ENCODE measurements around the gene DDRGK1.

DDRGK1 gene

DNA sequence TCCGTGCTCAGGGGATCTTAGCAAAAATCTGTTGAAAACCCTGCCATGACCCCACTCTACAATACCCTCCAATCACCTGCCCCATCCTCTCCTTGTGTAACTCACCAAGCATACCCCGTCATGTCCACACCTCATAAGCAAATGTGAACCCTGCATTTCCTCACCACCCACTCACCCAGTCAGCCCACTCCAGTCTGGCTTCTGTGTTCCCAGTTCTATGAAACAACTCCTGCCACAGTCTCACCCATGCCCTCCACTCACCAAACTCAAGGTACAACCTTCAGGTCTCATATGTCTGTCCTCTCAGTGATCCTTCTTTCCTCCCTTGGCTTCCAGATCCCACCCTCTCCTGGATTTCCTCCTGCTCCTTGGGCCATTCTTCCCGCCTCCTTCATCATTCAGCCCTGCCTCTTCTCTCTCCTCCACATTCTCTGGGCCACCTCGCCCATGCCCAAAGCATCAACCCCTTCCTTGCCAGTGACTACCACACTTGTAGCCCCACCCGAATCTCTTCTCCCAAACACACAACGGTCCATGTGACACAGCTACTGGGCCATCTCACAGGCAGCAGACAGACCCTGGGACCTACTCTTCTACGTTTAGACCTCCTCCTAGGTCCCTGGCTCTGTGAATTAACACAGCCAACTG lies 8.8 kb downstream of the DDRGK1 start:
- no peak overlapping the region for H3K4me3 ChIP-seq (ENCODE audit: low read depth, low read length)
- no peak for DNase-seq (ENCODE audit: low read depth, low spot score)
- TF ChIP-seq, protein P1, sequence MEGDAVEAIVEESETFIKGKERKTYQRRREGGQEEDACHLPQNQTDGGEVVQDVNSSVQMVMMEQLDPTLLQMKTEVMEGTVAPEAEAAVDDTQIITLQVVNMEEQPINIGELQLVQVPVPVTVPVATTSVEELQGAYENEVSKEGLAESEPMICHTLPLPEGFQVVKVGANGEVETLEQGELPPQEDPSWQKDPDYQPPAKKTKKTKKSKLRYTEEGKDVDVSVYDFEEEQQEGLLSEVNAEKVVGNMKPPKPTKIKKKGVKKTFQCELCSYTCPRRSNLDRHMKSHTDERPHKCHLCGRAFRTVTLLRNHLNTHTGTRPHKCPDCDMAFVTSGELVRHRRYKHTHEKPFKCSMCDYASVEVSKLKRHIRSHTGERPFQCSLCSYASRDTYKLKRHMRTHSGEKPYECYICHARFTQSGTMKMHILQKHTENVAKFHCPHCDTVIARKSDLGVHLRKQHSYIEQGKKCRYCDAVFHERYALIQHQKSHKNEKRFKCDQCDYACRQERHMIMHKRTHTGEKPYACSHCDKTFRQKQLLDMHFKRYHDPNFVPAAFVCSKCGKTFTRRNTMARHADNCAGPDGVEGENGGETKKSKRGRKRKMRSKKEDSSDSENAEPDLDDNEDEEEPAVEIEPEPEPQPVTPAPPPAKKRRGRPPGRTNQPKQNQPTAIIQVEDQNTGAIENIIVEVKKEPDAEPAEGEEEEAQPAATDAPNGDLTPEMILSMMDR (IDR thresholded peaks at IDR 0.05; ENCODE audit: low read depth, low read length), result no peak
- in situ Hi-C loops (cut with HindIII; ENCODE audit: low sequenced_read_pairs), result no loop called here

DNA sequence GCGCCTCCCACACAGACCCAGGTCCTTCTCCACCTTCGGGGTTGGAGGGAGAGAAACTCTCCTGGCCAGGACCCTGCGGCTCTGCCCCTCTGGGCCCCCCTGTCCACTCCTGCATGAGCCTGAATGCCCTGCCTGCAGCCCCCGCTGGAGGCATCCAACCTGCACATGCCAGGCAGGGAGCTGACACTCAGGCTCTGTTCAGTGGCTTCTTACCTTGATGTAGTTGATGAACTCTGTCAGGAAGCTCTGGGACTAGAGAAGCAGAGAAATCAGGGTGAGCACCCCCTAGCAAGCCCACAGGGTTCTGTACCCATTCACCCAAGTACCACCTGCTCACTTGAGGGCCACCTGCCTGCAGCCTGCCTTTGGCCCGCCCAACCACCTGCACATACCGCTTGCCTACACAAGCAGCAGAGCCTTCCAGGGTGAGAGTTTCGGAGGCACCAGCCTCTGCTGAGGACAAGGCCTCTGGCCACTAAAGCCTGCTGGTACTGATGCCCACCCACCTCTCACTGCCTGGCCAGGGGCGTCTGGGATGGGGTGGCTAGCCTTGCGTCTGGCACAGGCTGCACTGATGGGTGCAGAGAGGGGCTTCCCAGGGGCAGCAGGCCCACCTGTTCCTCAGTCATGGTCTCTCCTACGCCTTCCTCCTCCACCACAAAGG lies 9.7 kb downstream of the DDRGK1 start:
- in situ Hi-C loops (cut with HindIII; ENCODE audit: low sequenced_read_pairs), result no loop called here
- TF ChIP-seq, protein P1 (IDR thresholded peaks at IDR 0.05; ENCODE audit: low read depth, low read length), result no peak
- H3K4me3 ChIP-seq (ENCODE audit: low read depth, low read length), result no peak overlapping the region
- DNase-seq (ENCODE audit: low read depth, low spot score), result no peak

DNA sequence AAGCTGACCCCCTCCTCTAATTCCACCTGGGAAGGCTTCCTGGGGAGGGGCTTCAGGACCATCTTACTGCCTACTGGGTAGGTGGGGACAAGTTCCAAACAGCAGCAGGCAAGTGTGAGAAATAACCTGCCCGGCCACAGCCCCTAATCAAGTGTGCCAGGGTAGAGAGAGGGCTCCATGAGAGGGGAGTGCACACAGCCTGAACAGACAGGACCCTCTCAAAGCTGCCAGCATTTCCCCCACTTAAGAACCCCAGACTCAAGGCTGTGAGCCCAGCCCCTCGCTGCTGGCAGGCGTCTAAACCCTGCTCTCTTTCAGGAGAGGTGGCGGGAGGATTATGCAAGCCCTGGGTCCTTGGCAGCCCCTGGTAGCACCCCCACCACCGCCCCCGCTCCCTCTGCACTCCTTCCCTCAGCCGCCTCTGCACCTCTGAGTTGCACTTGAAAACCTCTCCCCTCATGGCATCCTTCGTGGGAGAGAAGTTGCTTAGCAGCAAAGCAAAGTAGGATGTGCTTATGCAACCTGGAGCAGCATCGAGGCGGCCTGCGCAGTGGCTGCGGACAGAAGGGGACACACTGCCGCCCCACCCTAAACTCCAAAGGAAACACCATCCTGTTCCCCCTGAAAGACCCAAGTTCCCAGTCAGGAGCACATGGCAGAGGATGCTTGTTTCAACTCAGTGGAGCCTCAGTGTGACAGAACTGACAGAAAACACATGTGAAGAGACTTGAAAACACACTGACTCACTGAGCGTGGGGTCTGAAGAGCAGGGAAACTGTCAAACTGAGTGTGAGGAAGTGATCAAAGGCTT lies 10.5 kb downstream of the DDRGK1 start:
- TF ChIP-seq, protein P1 (IDR thresholded peaks at IDR 0.05; ENCODE audit: low read depth, low read length), result no peak
- DNase-seq (ENCODE audit: low read depth, low spot score), result no peak
- in situ Hi-C loops (cut with HindIII; ENCODE audit: low sequenced_read_pairs), result no loop called here

DNA sequence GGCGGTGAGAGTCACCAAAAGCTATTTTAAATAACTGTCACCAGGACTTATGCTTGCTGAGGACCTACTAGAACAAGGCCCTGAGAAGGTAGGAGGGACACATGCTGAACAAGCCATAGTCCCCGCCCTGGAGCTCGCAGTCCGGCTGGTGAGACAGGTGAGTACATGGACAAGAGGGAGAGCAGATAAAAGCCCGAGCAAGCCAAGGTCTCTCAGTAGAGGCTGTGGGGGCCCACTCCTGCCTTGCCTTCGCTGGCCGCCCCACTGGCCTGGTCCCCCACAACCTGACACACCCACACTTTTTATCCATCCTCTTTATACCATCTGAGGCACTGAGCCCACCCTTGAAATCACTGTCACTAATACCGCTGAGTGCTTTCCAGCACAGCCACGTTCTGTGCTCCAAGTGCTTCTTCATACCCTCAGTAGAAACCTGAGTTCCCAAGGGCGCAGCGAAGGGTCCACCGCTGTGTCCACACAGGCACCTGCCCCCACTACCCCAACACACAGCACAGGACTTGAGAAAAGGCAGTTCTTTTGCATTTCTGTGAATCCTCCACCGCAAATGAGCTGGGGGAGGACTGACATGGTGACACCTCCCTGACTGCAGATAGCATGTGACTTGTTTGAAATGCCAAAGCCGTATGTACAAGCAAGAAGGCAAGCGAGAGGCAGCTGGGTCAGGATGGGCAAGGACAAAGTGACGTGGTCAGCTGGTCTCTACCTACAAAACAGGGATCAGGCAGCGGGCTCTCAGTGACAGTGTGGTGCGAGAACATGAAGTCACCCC lies 12.1 kb downstream of the DDRGK1 start:
- TF ChIP-seq, protein P1 (IDR thresholded peaks at IDR 0.05; ENCODE audit: low read depth, low read length), result no peak
- in situ Hi-C loops (cut with HindIII; ENCODE audit: low sequenced_read_pairs), result no loop called here
- no peak overlapping the region for H3K4me3 ChIP-seq (ENCODE audit: low read depth, low read length)
- no peak for DNase-seq (ENCODE audit: low read depth, low spot score)

More for the DNA sequence above, 10.5 kb downstream of the DDRGK1 start:
- no peak overlapping the region for H3K4me3 ChIP-seq (ENCODE audit: low read depth, low read length)

DNA sequence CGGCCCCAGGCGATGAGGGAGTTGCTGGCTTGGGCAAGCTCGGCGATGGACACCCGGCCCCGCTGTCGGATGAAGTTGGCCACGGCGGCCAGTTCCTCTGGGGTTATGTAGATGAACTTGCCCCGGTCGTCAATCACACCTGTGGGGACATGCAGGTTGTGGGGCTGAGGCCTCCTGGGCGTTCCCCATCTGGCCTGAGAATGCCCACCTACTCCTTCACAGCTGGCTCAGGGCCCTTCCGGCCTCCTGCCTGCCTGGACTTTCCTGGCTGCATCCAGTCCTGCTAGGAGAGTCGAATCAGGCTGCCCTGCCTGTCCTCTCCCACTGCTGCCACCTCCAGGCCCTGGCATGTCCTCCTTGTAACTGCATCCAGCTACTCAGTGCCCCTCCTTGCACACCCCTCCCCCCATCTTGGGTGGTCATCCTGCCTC lies 13.8 kb downstream of the DDRGK1 start:
- DNase-seq (ENCODE audit: low read depth, low spot score), result no peak
- TF ChIP-seq, protein P1 (IDR thresholded peaks at IDR 0.05; ENCODE audit: low read depth, low read length), result no peak
- H3K4me3 ChIP-seq (ENCODE audit: low read depth, low read length), result no peak overlapping the region
- in situ Hi-C loops (cut with HindIII; ENCODE audit: low sequenced_read_pairs), result no loop called here

DNA sequence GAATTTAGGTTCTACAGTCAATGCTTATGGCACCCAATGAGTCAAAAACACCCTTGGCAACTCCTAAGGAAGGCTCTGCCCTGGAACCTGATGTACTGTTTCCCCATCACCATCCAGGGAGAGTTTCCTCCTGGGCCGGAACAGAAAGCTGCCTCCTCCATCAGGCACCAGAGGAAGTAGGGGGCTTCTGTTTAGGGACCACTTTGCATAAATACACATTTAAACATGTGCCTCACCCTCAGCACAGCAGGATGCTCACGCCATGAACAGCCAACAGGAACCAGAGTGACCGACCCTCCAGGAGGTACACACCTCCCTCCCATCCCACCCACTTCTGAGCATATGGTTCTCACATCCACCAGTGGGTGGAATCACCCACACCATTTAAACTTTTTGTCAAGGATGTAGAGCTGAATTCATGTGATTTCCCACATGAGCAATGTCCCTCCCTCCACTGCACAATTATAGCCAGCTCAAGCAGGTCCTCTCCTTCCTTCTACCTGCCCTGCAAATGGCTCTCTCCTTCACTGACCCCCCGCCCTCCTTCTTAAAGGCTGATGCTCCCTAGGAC lies 14.8 kb downstream of the DDRGK1 start:
- TF ChIP-seq, protein P1 (IDR thresholded peaks at IDR 0.05; ENCODE audit: low read depth, low read length), result no peak
- no peak overlapping the region for H3K4me3 ChIP-seq (ENCODE audit: low read depth, low read length)
- no peak for DNase-seq (ENCODE audit: low read depth, low spot score)
- in situ Hi-C loops (cut with HindIII; ENCODE audit: low sequenced_read_pairs), result no loop called here
